Smooth muscle cell (in vitro differentiated cells): Measurements from ENCODE around the gene POU6F1. TPM values are rescaled to one million over a fixed set of nuclear protein-coding genes. Genes with fewer than 3 reads are reported as not detected.

Experiments
- DNase-seq: peaks from one replicate; lab custom pipeline; 2025; ENCODE audit not compliant: unreplicated experiment; lab: John Stamatoyannopoulos, UW
- H2AFZ ChIP-seq: fragments of 200-600 bp; sonication (generic); 2 replicates; pipeline ENCODE4 v1.6.0; 2016; ENCODE audit warnings: antibody characterized with exemption, low read depth, mild to moderate bottlenecking
- H3F3A ChIP-seq: fragments of 200-600 bp; sonication (generic); 2 replicates; pipeline ENCODE4 v1.6.0; 2017; ENCODE audit warnings: antibody characterized with exemption, low read depth
- H3K27ac ChIP-seq: fragments of 200-600 bp; sonication (generic); 2 replicates; pipeline ENCODE4 v1.5.1; 2016; ENCODE audit warnings: low read depth, mild to moderate bottlenecking
- H3K27me3 ChIP-seq: fragments of 200-600 bp; sonication (generic); 2 replicates; pipeline ENCODE4 v1.6.1; 2016; ENCODE audit warnings: low read depth, mild to moderate bottlenecking
- H3K36me3 ChIP-seq: fragments of 200-600 bp; sonication (generic); 2 replicates; pipeline ENCODE4 v1.5.1; 2016; ENCODE audit warnings: low read depth
- H3K4me1 ChIP-seq: fragments of 200-600 bp; sonication (generic); 2 replicates; pipeline ENCODE4 v1.5.1; 2016; ENCODE audit warnings: low read depth
- H3K4me2 ChIP-seq: fragments of 200-600 bp; sonication (generic); 2 replicates; pipeline ENCODE4 v1.6.0; 2016; ENCODE audit warnings: mild to moderate bottlenecking
- H3K4me3 ChIP-seq: fragments of 200-600 bp; sonication (generic); 2 replicates; pipeline ENCODE4 v1.5.1; 2016; ENCODE audit warnings: mild to moderate bottlenecking
- H3K79me2 ChIP-seq: fragments of 200-600 bp; sonication (generic); 2 replicates; pipeline ENCODE4 v1.6.0; 2016; ENCODE audit warnings: low read depth, mild to moderate bottlenecking
- H3K9ac ChIP-seq: fragments of 200-600 bp; sonication (generic); 2 replicates; pipeline ENCODE4 v1.6.0; 2016; ENCODE audit warnings: low read depth
- H3K9me3 ChIP-seq: fragments of 200-600 bp; sonication (generic); replicated peaks from 2 replicates; pipeline ENCODE4 v1.5.1; 2016; ENCODE audit warnings: low read depth
- H4K20me1 ChIP-seq: fragments of 200-600 bp; sonication (generic); 2 replicates; pipeline ENCODE4 v1.6.0; 2016; ENCODE audit warnings: low read depth
- CTCF ChIP-seq: fragments of 200-600 bp; sonication (generic); IDR thresholded peaks from 2 replicates; pipeline ENCODE4 v1.5.1; 2017; ENCODE audit warnings: borderline replicate concordance, mild to moderate bottlenecking, antibody characterized with exemption; ENCODE audit not compliant: insufficient read depth, poor library complexity, severe bottlenecking
- WGBS: methylation state at CpG from one replicate; pipeline ENCODE4 v1.1.7; 2016; ENCODE audit warnings: low lambda C conversion rate; 5-methylcytosine and 5-hydroxymethylcytosine counted together
- polyA plus RNA-seq: library from polyadenylated mRNA; unstranded; fragments of >200 nt; fragmentation: Nextera tagmentation; extraction: Ambion mirVana; gene quantifications from 2 replicates; pipeline ENCODE4 v1.2.1, GENCODE V29; 2016
- total RNA-seq: library from RNA; depleted of rRNA; stranded (reverse); fragments of >200 nt; gene quantifications from 2 replicates; pipeline ENCODE4 v1.2.3, GENCODE V29; 2014

The POU6F1 gene
- total and polyA plus RNA-seq, 2 experiments from 2014 or later, result 4.6 to 7.9 TPM

DNA sequence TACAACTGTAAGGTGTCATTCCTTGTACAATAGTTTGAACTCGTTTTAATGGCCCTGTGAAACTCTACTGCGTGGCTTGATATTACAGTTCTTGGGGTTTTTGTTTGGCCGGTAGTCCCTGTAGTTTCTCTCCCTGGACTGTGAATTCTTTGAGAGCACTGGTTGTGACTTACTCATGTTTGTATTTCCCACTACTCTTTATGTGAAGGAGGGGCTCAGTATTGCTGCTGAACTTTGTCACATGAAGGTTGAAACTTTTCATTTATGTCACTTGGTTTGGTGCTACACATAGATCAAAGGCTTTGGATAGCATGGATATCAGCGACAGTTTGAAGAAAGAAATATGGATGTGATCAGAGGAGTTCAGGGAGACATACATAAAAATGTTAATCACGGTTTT lies 1.5 kb upstream of the POU6F1 start:
- WGBS, result 83% methylated on average over 5 of the region's 5 CpGs

GRCh38 chr12:51218607-51219161 lies 822 bp upstream of the POU6F1 start:
- H3K9me3 ChIP-seq, result no peaks in the 10 kb centered on the region
- no peaks in the 10 kb centered on the region for H4K20me1 ChIP-seq
- WGBS, result 54% methylated on average over 10 of the region's 10 CpGs
- peak overlapping the region; percentile 93 for H3K9ac ChIP-seq
- no peak for TF ChIP-seq CTCF
- H3K4me3 ChIP-seq, result peak overlapping the region; percentile 99
- H3K36me3 ChIP-seq, result no peaks in the 10 kb centered on the region
- no peak for DNase-seq
- H3K4me2 ChIP-seq, result peak overlapping the region; percentile 84
- peak overlapping the region; percentile 86 for H2AFZ ChIP-seq
- H3K4me1 ChIP-seq, result no peaks in the 10 kb centered on the region
- H3K27ac ChIP-seq, result peak overlapping the region; percentile 45
- peaks cover 13% of the 10 kb centered on the region for H3K79me2 ChIP-seq
- peaks cover 5% of the 10 kb centered on the region for H3F3A ChIP-seq
- H3K27me3 ChIP-seq, result no peaks in the 10 kb centered on the region

More for the DNA sequence above, 1.5 kb upstream of the POU6F1 start:
- TF ChIP-seq CTCF, result no peak
- Histone ChIP-seq H4K20me1 (no peaks in the 10 kb centered on the region), H3K27ac (no peak overlapping the region), H3K9me3 (no peaks in the 10 kb centered on the region), H3K79me2 (peaks cover 13% of the 10 kb centered on the region), H3K4me1 (no peaks in the 10 kb centered on the region), H3K36me3 (no peaks in the 10 kb centered on the region), H3K4me3 (peak overlapping the region; percentile 99), H3K9ac (no peak overlapping the region), H2AFZ (no peak overlapping the region), H3F3A (peaks cover 5% of the 10 kb centered on the region), H3K4me2 (peak overlapping the region; percentile 84), H3K27me3 (no peaks in the 10 kb centered on the region)
- no peak for DNase-seq

GRCh38 chr12:51217133-51217967 lies 512 bp downstream of the POU6F1 start:
- Histone ChIP-seq H3K27me3 (no peaks in the 10 kb centered on the region), H2AFZ (peak overlapping the region; percentile 94), H3K79me2 (peaks cover 13% of the 10 kb centered on the region), H4K20me1 (no peaks in the 10 kb centered on the region), H3K4me3 (peak overlapping the region; percentile 99), H3K4me2 (peak overlapping the region; percentile 84), H3K9me3 (no peaks in the 10 kb centered on the region), H3K9ac (peak overlapping the region; percentile 93), H3K4me1 (no peaks in the 10 kb centered on the region), H3K36me3 (no peaks in the 10 kb centered on the region), H3K27ac (peak overlapping the region; percentile 45), H3F3A (peaks cover 5% of the 10 kb centered on the region)
- DNase-seq, result peak; percentile 43
- 2% methylated on average over 27 of the region's 81 CpGs for WGBS
- peak; percentile 15 for TF ChIP-seq CTCF
